WI38 (cell line): Measurements from ENCODE around the gene SLC10A7.

Experiments used
- H3K4me3 ChIP-seq: 2 replicates; pipeline ENCODE4 v1.5.1; 2011; ENCODE audit warnings: low read depth, mild to moderate bottlenecking, control low read depth, low read length
- TF ChIP-seq, protein P1 (sequence below): IDR thresholded peaks from 2 replicates; pipeline ENCODE4 v1.5.1; 2012; ENCODE audit warnings: low read depth, mild to moderate bottlenecking, control low read depth, low read length

Gene SLC10A7

DNA sequence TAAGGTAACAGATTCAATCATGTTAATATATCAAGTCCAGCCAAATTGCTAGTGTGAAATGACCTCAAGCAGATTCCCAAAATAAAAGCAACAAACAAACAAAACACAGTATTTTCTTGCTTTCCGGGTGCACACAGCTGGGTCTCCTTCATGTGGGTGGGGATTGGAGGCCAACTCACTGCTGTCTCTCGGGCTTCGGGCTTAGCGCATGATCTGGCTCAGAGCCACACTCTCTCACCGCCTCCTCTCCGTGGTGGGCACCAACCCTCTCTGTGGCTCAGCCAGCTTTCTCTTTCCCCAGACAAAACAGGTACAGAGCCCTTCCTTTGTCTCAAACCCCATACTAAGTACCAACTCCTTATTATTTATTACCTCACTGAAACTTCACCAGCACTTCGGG lies 310.3 kb downstream of the SLC10A7 start:
- H3K4me3 ChIP-seq = no peak overlapping the region
- TF ChIP-seq, protein P1, sequence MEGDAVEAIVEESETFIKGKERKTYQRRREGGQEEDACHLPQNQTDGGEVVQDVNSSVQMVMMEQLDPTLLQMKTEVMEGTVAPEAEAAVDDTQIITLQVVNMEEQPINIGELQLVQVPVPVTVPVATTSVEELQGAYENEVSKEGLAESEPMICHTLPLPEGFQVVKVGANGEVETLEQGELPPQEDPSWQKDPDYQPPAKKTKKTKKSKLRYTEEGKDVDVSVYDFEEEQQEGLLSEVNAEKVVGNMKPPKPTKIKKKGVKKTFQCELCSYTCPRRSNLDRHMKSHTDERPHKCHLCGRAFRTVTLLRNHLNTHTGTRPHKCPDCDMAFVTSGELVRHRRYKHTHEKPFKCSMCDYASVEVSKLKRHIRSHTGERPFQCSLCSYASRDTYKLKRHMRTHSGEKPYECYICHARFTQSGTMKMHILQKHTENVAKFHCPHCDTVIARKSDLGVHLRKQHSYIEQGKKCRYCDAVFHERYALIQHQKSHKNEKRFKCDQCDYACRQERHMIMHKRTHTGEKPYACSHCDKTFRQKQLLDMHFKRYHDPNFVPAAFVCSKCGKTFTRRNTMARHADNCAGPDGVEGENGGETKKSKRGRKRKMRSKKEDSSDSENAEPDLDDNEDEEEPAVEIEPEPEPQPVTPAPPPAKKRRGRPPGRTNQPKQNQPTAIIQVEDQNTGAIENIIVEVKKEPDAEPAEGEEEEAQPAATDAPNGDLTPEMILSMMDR = no peak

DNA sequence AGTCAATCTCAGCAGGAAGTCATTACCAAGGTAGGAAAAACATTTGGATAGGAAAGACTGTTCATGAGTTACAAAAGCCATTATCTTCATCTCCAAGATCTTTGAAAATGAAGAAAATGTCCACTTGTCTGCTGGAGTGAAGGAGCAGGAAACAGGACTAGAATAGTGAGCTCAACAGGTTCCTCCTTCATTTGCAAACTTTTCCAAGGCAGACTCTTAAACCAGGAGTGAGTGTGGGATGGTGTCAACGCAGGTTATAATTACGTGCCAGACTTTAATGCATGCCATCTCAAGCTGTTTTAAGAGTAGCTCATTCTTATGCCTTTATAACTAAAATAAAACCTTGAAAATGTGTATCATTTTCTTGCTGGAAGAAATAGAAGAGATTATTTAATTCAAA lies 310.9 kb downstream of the SLC10A7 start:
- TF ChIP-seq, protein P1 = no peak
- H3K4me3 ChIP-seq = no peak overlapping the region

DNA sequence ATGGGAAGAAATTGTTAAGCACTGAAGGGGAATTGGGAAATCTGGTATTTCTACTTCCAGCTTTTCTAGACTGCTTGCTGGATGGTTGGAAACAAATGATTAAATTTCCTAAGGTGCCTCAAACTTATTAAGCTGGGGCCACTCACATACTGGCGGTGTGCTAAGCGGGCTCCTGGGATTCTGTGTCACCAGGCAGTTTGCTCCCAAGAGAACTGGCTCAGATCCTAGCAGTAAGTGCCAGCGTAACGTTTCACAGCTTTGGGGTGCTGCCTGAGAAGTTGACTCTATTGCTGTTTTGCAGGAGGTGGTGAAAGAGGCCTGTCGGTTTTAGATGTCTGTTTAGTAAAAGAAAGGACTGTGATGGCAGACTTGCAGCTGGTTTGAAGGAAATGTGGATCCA lies 314.3 kb downstream of the SLC10A7 start:
- TF ChIP-seq, protein P1 = no peak
- H3K4me3 ChIP-seq = no peak overlapping the region
